ENCODE data around the gene DMBX1.

Gene DMBX1

DNA sequence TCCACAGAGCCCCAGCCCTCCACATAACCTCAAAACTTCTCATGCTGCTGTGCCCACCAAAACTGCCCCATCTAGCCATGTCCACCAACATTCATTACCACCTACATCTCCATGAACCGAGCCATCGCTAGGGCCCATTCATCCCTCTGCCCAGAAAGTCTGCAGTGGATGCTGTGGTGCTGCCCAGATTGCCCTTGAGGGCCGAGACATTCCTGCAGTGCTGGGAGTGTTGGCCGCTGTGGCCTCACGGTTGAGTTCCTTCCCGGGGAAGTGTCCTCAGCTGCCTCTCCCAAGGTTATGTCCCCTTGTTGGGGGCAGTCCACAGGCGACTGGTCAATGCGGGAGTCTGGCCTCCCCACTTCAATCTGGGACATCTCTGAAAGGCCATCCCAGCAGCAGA lies 30.3 kb upstream of the DMBX1 start:
- H3K4ac ChIP-seq (ENCODE audit: low read length): no peak overlapping the region
- H3K9me3 ChIP-seq (replicated peaks in 1 of 2; ENCODE audit: control insufficient read depth in 2 of 2, insufficient read depth in 1 of 2, low read depth in 1 of 2, low read length in 2 of 2): no peaks in the 10 kb centered on the region
- DNase-seq (ENCODE audit: low spot score): no peak
- H3K14ac ChIP-seq (ENCODE audit: low read length): no peak overlapping the region
- H2BK120ac ChIP-seq (ENCODE audit: low read depth, low read length): no peak overlapping the region
- no peak overlapping the region for H3K4me3 ChIP-seq (ENCODE audit: low read length in 2 of 2)
- H3K9ac ChIP-seq (ENCODE audit: low read depth, low read length, poor library complexity): no peak overlapping the region
- WGBS, 2 donors (ENCODE audit: extremely low coverage in 2 of 2, insufficient read length in 2 of 2, insufficient replicate concordance in 1 of 2): no CpG with 5 or more reads among the region's 8 CpGs
- no peak overlapping the region for H3K4me2 ChIP-seq (ENCODE audit: insufficient read depth, low read length, poor library complexity, severe bottlenecking)
- peak overlapping the region; percentile 73 for H3K18ac ChIP-seq (ENCODE audit: low read length)
- H3K23ac ChIP-seq (ENCODE audit: low read depth, low read length, poor library complexity): no peak overlapping the region
- H2BK15ac ChIP-seq (ENCODE audit: low read length): no peak overlapping the region
- no peak overlapping the region for H2BK12ac ChIP-seq (ENCODE audit: low read length)
- peaks cover 0 to 92% (median 27%) of the 10 kb centered on the region in 3 experiments for H3K27me3 ChIP-seq (ENCODE audit: control insufficient read depth in 3 of 3, insufficient read depth in 3 of 3, low read depth in 1 of 3, low read length in 3 of 3)
- H3K36me3 ChIP-seq (replicated peaks in 1 of 2; ENCODE audit: control insufficient read depth in 2 of 2, insufficient read depth in 2 of 2, low read length in 2 of 2): no peaks in the 10 kb centered on the region
- H3K27ac ChIP-seq (replicated peaks; ENCODE audit: low read length): no peak overlapping the region
- no peak overlapping the region for H4K8ac ChIP-seq (ENCODE audit: low read depth, low read length)
- no peak overlapping the region for H2BK5ac ChIP-seq (ENCODE audit: low read length)
- peaks cover 0 to 32% of the 10 kb centered on the region in 2 donors for H3K4me1 ChIP-seq (ENCODE audit: control insufficient read depth in 2 of 2, insufficient read depth in 1 of 2, low read depth in 1 of 2, low read length in 2 of 2)
- H4K91ac ChIP-seq (ENCODE audit: low read depth, low read length, poor library complexity): no peak overlapping the region
- H3K79me1 ChIP-seq (ENCODE audit: low read depth, low read length): no peaks in the 10 kb centered on the region
- peak overlapping the region; percentile 44 for H2AK5ac ChIP-seq (ENCODE audit: low read depth, low read length)
- H2AFZ ChIP-seq (ENCODE audit: low read length): no peak overlapping the region

DNA sequence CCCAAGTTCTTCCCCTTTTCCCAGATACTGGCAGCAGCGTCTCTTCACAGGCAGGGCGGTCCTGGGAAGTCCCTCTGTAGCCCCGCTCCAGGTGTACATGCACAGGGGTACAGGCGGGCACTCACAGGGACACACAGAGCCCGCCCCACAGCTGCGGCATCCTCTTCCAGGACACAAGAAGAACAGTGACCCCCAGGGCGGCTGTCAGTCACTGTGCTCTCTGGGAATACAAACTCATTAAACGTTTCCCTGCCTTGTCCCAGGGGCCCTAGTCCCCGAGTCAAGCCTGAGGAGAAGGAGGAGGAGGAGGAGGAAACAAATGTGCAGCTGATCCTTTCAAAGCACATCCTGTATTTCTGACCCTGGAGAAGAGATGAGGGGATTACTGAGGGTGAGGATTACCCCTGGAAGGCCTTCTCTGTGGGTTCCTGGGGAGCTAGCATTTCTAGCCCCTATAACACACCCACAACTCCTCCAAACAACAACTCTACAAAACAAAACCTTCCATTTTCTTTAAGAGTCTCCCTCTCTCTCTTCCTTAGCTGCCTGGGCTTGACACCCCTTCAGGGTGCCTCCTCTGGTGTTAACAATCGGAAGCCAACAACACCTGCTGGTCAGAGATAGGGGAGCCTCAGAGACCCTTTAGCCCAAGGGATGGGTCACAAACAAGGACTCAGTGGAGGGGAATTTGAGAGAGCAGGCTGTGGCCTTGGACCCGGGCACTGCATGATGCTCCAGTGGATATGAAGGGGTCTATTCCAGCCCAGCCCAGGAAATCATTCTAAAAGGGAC lies 28.4 kb upstream of the DMBX1 start:
- Histone ChIP-seq H3K79me1 (ENCODE audit: low read depth, low read length) (no peaks in the 10 kb centered on the region), H2BK5ac (ENCODE audit: low read length) (no peak overlapping the region), H3K4me2 (ENCODE audit: insufficient read depth, low read length, poor library complexity, severe bottlenecking) (no peak overlapping the region), H3K14ac (ENCODE audit: low read length) (no peak overlapping the region), H3K9me3 (replicated peaks in 1 of 2; ENCODE audit: control insufficient read depth in 2 of 2, insufficient read depth in 1 of 2, low read depth in 1 of 2, low read length in 2 of 2) (no peaks in the 10 kb centered on the region), H4K91ac (ENCODE audit: low read depth, low read length, poor library complexity) (no peak overlapping the region), H3K4ac (ENCODE audit: low read length) (no peak overlapping the region), H3K23ac (ENCODE audit: low read depth, low read length, poor library complexity) (peak overlapping the region; percentile 7), H2AK5ac (ENCODE audit: low read depth, low read length) (peak overlapping the region; percentile 71), H3K4me1 (ENCODE audit: control insufficient read depth in 2 of 2, insufficient read depth in 1 of 2, low read depth in 1 of 2, low read length in 2 of 2) (peaks cover 3 to 38% of the 10 kb centered on the region in 2 donors), H2BK15ac (ENCODE audit: low read length) (no peak overlapping the region), H3K27ac (replicated peaks; ENCODE audit: low read length) (no peak overlapping the region), H3K18ac (ENCODE audit: low read length) (peak overlapping the region; percentile 78), H2AFZ (ENCODE audit: low read length) (no peak overlapping the region), H3K9ac (ENCODE audit: low read depth, low read length, poor library complexity) (no peak overlapping the region), H4K8ac (ENCODE audit: low read depth, low read length) (no peak overlapping the region), H3K36me3 (replicated peaks in 1 of 2; ENCODE audit: control insufficient read depth in 2 of 2, insufficient read depth in 2 of 2, low read length in 2 of 2) (no peaks in the 10 kb centered on the region), H2BK120ac (ENCODE audit: low read depth, low read length) (no peak overlapping the region), H3K27me3 (ENCODE audit: control insufficient read depth in 3 of 3, insufficient read depth in 3 of 3, low read depth in 1 of 3, low read length in 3 of 3) (peaks cover 0 to 100% (median 27%) of the 10 kb centered on the region in 3 experiments), H3K4me3 (ENCODE audit: low read length in 2 of 2) (no peak overlapping the region), H2BK12ac (ENCODE audit: low read length) (no peak overlapping the region)
- DNase-seq (ENCODE audit: low spot score): no peak
- WGBS, 2 donors (ENCODE audit: extremely low coverage in 2 of 2, insufficient read length in 2 of 2, insufficient replicate concordance in 1 of 2): no CpG with 5 or more reads among the region's 11 CpGs

DNA sequence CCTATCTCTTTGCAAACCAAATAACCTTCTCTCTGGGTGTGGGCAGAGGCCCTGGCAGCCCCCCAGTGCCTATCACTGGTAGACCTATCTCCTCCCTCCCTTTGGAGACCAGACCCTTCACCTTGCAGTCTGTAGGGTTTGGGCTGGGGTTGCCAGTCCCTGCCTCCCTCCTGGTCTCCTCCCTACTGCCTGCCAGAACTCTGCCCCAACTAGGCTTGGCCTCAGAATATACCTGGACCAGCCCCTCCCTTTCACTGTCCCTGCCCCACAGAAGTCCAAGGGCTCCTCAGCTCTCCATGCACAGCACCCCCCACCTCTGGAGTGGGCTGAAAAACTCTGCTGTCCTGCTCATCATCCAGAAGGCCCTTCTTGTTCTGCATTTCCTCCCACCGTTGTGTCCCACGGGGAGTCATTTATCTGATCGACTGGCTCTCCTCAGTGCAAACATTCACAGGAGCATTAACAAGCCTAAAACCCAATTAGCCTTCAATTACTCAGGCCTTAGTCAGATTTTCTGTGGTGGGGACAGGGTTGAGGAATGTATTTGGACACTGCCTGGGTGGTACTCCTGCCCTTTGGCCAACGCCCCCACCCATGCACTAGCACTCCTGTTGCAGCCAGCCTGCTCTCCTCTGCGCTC lies 27.7 kb upstream of the DMBX1 start:
- no peak overlapping the region for H3K4me2 ChIP-seq (ENCODE audit: insufficient read depth, low read length, poor library complexity, severe bottlenecking)
- no peak overlapping the region for H3K4me3 ChIP-seq (ENCODE audit: low read length in 2 of 2)
- H3K9ac ChIP-seq (ENCODE audit: low read depth, low read length, poor library complexity): no peak overlapping the region
- H3K4me1 ChIP-seq (ENCODE audit: control insufficient read depth in 2 of 2, insufficient read depth in 1 of 2, low read depth in 1 of 2, low read length in 2 of 2): peaks cover 5 to 39% of the 10 kb centered on the region in 2 donors
- no peak overlapping the region for H3K14ac ChIP-seq (ENCODE audit: low read length)
- no peak for DNase-seq (ENCODE audit: low spot score)
- H3K36me3 ChIP-seq (replicated peaks in 1 of 2; ENCODE audit: control insufficient read depth in 2 of 2, insufficient read depth in 2 of 2, low read length in 2 of 2): no peaks in the 10 kb centered on the region
- H4K8ac ChIP-seq (ENCODE audit: low read depth, low read length): no peak overlapping the region
- H3K4ac ChIP-seq (ENCODE audit: low read length): no peak overlapping the region
- H3K27me3 ChIP-seq (ENCODE audit: control insufficient read depth in 3 of 3, insufficient read depth in 3 of 3, low read depth in 1 of 3, low read length in 3 of 3): peaks cover 1 to 97% (median 29%) of the 10 kb centered on the region in 3 experiments
- no peak overlapping the region for H4K91ac ChIP-seq (ENCODE audit: low read depth, low read length, poor library complexity)
- peak overlapping the region; percentile 14 for H3K27ac ChIP-seq (replicated peaks; ENCODE audit: low read length)
- no peak overlapping the region for H2BK15ac ChIP-seq (ENCODE audit: low read length)
- peak overlapping the region; percentile 24 for H2AK5ac ChIP-seq (ENCODE audit: low read depth, low read length)
- no peak overlapping the region for H2BK12ac ChIP-seq (ENCODE audit: low read length)
- H3K79me1 ChIP-seq (ENCODE audit: low read depth, low read length): no peaks in the 10 kb centered on the region
- H3K23ac ChIP-seq (ENCODE audit: low read depth, low read length, poor library complexity): peak overlapping the region; percentile 82
- H2AFZ ChIP-seq (ENCODE audit: low read length): no peak overlapping the region
- no CpG with 5 or more reads among the region's 5 CpGs for WGBS, 2 donors (ENCODE audit: extremely low coverage in 2 of 2, insufficient read length in 2 of 2, insufficient replicate concordance in 1 of 2)
- no peaks in the 10 kb centered on the region for H3K9me3 ChIP-seq (replicated peaks in 1 of 2; ENCODE audit: control insufficient read depth in 2 of 2, insufficient read depth in 1 of 2, low read depth in 1 of 2, low read length in 2 of 2)
- H2BK120ac ChIP-seq (ENCODE audit: low read depth, low read length): no peak overlapping the region
- peak overlapping the region; percentile 15 for H3K18ac ChIP-seq (ENCODE audit: low read length)
- no peak overlapping the region for H2BK5ac ChIP-seq (ENCODE audit: low read length)

DNA sequence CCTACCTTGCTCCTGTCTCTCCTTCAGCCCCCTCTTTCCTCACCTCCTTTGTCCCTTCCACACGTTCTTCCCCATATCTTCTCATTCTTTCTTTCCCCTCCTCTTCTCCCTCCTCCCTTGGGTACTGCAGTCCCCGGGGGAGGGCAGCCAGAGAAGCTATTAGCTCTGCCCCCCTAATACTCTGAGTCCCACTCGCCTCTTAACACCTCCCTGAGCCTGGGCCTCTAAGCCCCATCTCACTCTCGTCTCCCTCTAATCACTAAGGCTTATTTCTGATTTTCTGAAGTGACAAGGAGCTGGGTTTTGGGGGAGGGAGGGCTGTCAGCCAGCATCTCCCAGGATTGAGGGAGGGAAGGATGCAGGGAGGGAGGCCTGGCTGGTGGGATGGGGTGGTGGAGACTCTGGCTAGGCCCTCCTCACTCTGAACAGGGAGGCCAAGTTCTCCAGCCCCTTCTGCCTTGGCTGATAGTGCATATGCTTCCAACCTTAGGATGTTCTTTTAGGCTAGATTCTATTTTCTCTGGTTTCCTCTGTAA lies 25.6 kb upstream of the DMBX1 start:
- no peak overlapping the region for H2AFZ ChIP-seq (ENCODE audit: low read length)
- no peak for DNase-seq (ENCODE audit: low spot score)
- H3K4me2 ChIP-seq (ENCODE audit: insufficient read depth, low read length, poor library complexity, severe bottlenecking): no peak overlapping the region
- no peak overlapping the region for H2BK12ac ChIP-seq (ENCODE audit: low read length)
- H3K79me1 ChIP-seq (ENCODE audit: low read depth, low read length): no peaks in the 10 kb centered on the region
- H3K27ac ChIP-seq (replicated peaks; ENCODE audit: low read length): no peak overlapping the region
- no peak overlapping the region for H3K23ac ChIP-seq (ENCODE audit: low read depth, low read length, poor library complexity)
- no peak overlapping the region for H2BK120ac ChIP-seq (ENCODE audit: low read depth, low read length)
- H3K27me3 ChIP-seq (ENCODE audit: control insufficient read depth in 3 of 3, insufficient read depth in 3 of 3, low read depth in 1 of 3, low read length in 3 of 3): peaks cover 3 to 97% (median 29%) of the 10 kb centered on the region in 3 experiments
- H3K4me1 ChIP-seq (ENCODE audit: control insufficient read depth in 2 of 2, insufficient read depth in 1 of 2, low read depth in 1 of 2, low read length in 2 of 2): peaks cover 8 to 38% of the 10 kb centered on the region in 2 donors
- H3K4me3 ChIP-seq (ENCODE audit: low read length in 2 of 2): no peak overlapping the region
- H3K18ac ChIP-seq (ENCODE audit: low read length): peak overlapping the region; percentile 1
- no peak overlapping the region for H2AK5ac ChIP-seq (ENCODE audit: low read depth, low read length)
- H3K9ac ChIP-seq (ENCODE audit: low read depth, low read length, poor library complexity): no peak overlapping the region
- no peak overlapping the region for H4K91ac ChIP-seq (ENCODE audit: low read depth, low read length, poor library complexity)
- no peak overlapping the region for H2BK15ac ChIP-seq (ENCODE audit: low read length)
- H3K4ac ChIP-seq (ENCODE audit: low read length): no peak overlapping the region
- H3K9me3 ChIP-seq (replicated peaks in 1 of 2; ENCODE audit: control insufficient read depth in 2 of 2, insufficient read depth in 1 of 2, low read depth in 1 of 2, low read length in 2 of 2): peaks cover 0 to 2% of the 10 kb centered on the region in 2 donors
- 100% methylated on average over 1 of the region's 4 CpGs; no CpG with 5 or more reads in 1 of the 2 donors for WGBS, 2 donors (ENCODE audit: extremely low coverage in 2 of 2, insufficient read length in 2 of 2, insufficient replicate concordance in 1 of 2)
- H3K14ac ChIP-seq (ENCODE audit: low read length): no peak overlapping the region
- no peaks in the 10 kb centered on the region for H3K36me3 ChIP-seq (replicated peaks in 1 of 2; ENCODE audit: control insufficient read depth in 2 of 2, insufficient read depth in 2 of 2, low read length in 2 of 2)
- H2BK5ac ChIP-seq (ENCODE audit: low read length): no peak overlapping the region
- H4K8ac ChIP-seq (ENCODE audit: low read depth, low read length): no peak overlapping the region
